ENCODE measurements around the gene FDX2.

GRCh38 chr19:10288662-10289166 lies 27.1 kb downstream of the FDX2 start:
- TF ChIP-seq CTCF (IDR thresholded peaks at IDR 0.05; ENCODE audit: extremely low read depth in 1 of 2, insufficient read depth in 1 of 2, low read depth in 1 of 2, low read length in 2 of 2) (no peak), MAX (IDR thresholded peaks at IDR 0.05; ENCODE audit: insufficient read depth, insufficient read length) (no peak)
